ENCODE data around the gene LIG4.
A peak's percentile ranks its signal among the peaks of the same experiment; 100 is the strongest.

The LIG4 gene

GRCh38 chr13:108218044-108218974 is 3.0 kb upstream of the LIG4 start, which contains the start of gene ABHD13 (continued):
- TF ChIP-seq GLI4 (tag by site-specific recombination; IDR thresholded peaks at IDR 0.05) (peak; percentile 57), ZNF26 (tag by site-specific recombination; IDR thresholded peaks at IDR 0.05) (no peak), ZNF692 (tag by site-specific recombination; IDR thresholded peaks at IDR 0.05) (peak; percentile 96), ZBTB1 (tag by site-specific recombination; IDR thresholded peaks at IDR 0.05) (peak; percentile 76; the same call in 1 of the 2 replicates), ZNF2 (tag by site-specific recombination; IDR thresholded peaks at IDR 0.05) (peak; percentile 73; the same call in 1 of the 2 replicates), ZNF768 (tag by site-specific recombination; IDR thresholded peaks at IDR 0.05) (no peak; the same call in 1 of the 2 replicates), ZNF837 (tag by site-specific recombination; IDR thresholded peaks at IDR 0.05) (no peak), ZNF544 (tag by site-specific recombination; IDR thresholded peaks at IDR 0.05) (no peak), CTCF (tag by site-specific recombination; IDR thresholded peaks at IDR 0.05) (no peak; the same call in 1 of the 2 replicates), IKZF3 (tag by site-specific recombination; IDR thresholded peaks at IDR 0.05) (peak; percentile 75), ZNF777 (tag by site-specific recombination; IDR thresholded peaks at IDR 0.05; ENCODE audit: borderline replicate concordance) (no peak), GLIS2 (tag by site-specific recombination; IDR thresholded peaks at IDR 0.05) (peak; percentile 73), ZSCAN5A (tag by site-specific recombination; IDR thresholded peaks at IDR 0.05) (peak; percentile 84), ZSCAN16 (tag by site-specific recombination; IDR thresholded peaks at IDR 0.05) (no peak), ZNF624 (tag by site-specific recombination; IDR thresholded peaks at IDR 0.05) (no peak), ZNF596 (tag by site-specific recombination; IDR thresholded peaks at IDR 0.05) (no peak), HOXA7 (CRISPR knock-in tag; IDR thresholded peaks at IDR 0.05; ENCODE audit: borderline replicate concordance) (no peak), ZNF791 (tag by site-specific recombination; IDR thresholded peaks at IDR 0.05) (no peak), EGR2 (tag by site-specific recombination; IDR thresholded peaks at IDR 0.05; ENCODE audit: low read depth) (peak; percentile 61; the same call in 1 of the 2 replicates), ZNF488 (tag by site-specific recombination; IDR thresholded peaks at IDR 0.05) (no peak), ZNF221 (tag by site-specific recombination; IDR thresholded peaks at IDR 0.05; ENCODE audit: borderline replicate concordance) (no peak), ZBTB6 (tag by site-specific recombination; IDR thresholded peaks at IDR 0.05) (peak; percentile 90), OVOL3 (tag by site-specific recombination; IDR thresholded peaks at IDR 0.05) (no peak), HOXC10 (CRISPR knock-in tag; IDR thresholded peaks at IDR 0.05) (no peak), ZBTB8A (tag by site-specific recombination; IDR thresholded peaks at IDR 0.05) (peak; percentile 67), ZNF324 (tag by site-specific recombination; IDR thresholded peaks at IDR 0.05) (peak; percentile 93), ZBTB44 (tag by site-specific recombination; IDR thresholded peaks at IDR 0.05) (no peak), GLI2 (tag by site-specific recombination; IDR thresholded peaks at IDR 0.05; ENCODE audit: borderline replicate concordance, low read depth) (no peak), ZNF175 (tag by site-specific recombination; IDR thresholded peaks at IDR 0.05) (no peak), ZBTB20 (tag by site-specific recombination; IDR thresholded peaks at IDR 0.05) (peak; percentile 62; the same call in 1 of the 2 replicates)

Data from HEK293 (cell line).